ENCODE measurements around the gene USO1.
"Not testable (repeated sequence)": the region's sequence is repeated elsewhere in the genome, so short reads cannot be mapped to it uniquely, and the experiment has no call there.

Gene USO1

GRCh38 chr4:75843596-75843995 is 119.2 kb downstream of the USO1 start:
- in situ Hi-C loops (cut with HindIII; ENCODE audit: low sequenced_read_pairs): no loop called here
- no peak for TF ChIP-seq CTCF (IDR thresholded peaks at IDR 0.05; ENCODE audit: low read depth, low read length, missing control alignments)
- H3K4me3 ChIP-seq (ENCODE audit: low read depth, low read length): no peak overlapping the region
- no peak for DNase-seq (ENCODE audit: low read depth)

- no peak overlapping the region for H3K4me3 ChIP-seq (ENCODE audit: low read depth, low read length)
- peak; percentile 95 for DNase-seq (ENCODE audit: low read depth)
- in situ Hi-C loops (cut with HindIII; ENCODE audit: low sequenced_read_pairs): no loop called here
- TF ChIP-seq CTCF (IDR thresholded peaks at IDR 0.05; ENCODE audit: low read depth, low read length, missing control alignments): no peak
These were observed 119.8 kb downstream of the USO1 start for GRCh38 chr4:75844151-75844662.

GRCh38 chr4:75845992-75846391 is 121.6 kb downstream of the USO1 start:
- TF ChIP-seq CTCF (IDR thresholded peaks at IDR 0.05; ENCODE audit: low read depth, low read length, missing control alignments): no peak
- no peak overlapping the region for H3K4me3 ChIP-seq (ENCODE audit: low read depth, low read length)
- no peak for DNase-seq (ENCODE audit: low read depth)
- in situ Hi-C loops (cut with HindIII; ENCODE audit: low sequenced_read_pairs): no loop called here

- in situ Hi-C loops (cut with HindIII; ENCODE audit: low sequenced_read_pairs); H3K4me3 ChIP-seq (ENCODE audit: low read depth, low read length): not testable (repeated sequence)
- DNase-seq (ENCODE audit: low read depth): peak; percentile 55
- peak; percentile 54 for TF ChIP-seq CTCF (IDR thresholded peaks at IDR 0.05; ENCODE audit: low read depth, low read length, missing control alignments)
These were observed 123.9 kb downstream of the USO1 start for GRCh38 chr4:75848171-75848760.

- DNase-seq (ENCODE audit: low read depth): no peak
- no peak for TF ChIP-seq CTCF (IDR thresholded peaks at IDR 0.05; ENCODE audit: low read depth, low read length, missing control alignments)
- in situ Hi-C loops (cut with HindIII; ENCODE audit: low sequenced_read_pairs): no loop called here
- no peak overlapping the region for H3K4me3 ChIP-seq (ENCODE audit: low read depth, low read length)
These were observed 124.5 kb downstream of the USO1 start for GRCh38 chr4:75848891-75849290.

GRCh38 chr4:75849461-75849860 is 125.1 kb downstream of the USO1 start:
- no peak for TF ChIP-seq CTCF (IDR thresholded peaks at IDR 0.05; ENCODE audit: low read depth, low read length, missing control alignments)
- in situ Hi-C loops (cut with HindIII; ENCODE audit: low sequenced_read_pairs): no loop called here
- DNase-seq (ENCODE audit: low read depth): no peak

More at GRCh38 chr4:75849461-75849860, 125.1 kb downstream of the USO1 start:
- no peak overlapping the region for H3K4me3 ChIP-seq (ENCODE audit: low read depth, low read length)

Measured in astrocyte of the cerebellum (primary cell).